ENCODE data around the gene AP1G2. TPM values are rescaled to one million over a fixed set of nuclear protein-coding genes. Genes with fewer than 3 reads are reported as not detected.
A peak's percentile ranks its signal among the peaks of the same experiment; 100 is the strongest.

Gene AP1G2
- total RNA-seq, 2 experiments from 2014 or later = 193 to 198 TPM

GRCh38 chr14:23568021-23568599 is 519 bp upstream of the AP1G2 start:
- CTCF ChIA-PET = interaction anchor here (1.0 kb wide), 1 partner anchor 9 kb away, joined by 6 read pairs; no protein-coding TSS in a partner anchor
- peak overlapping the region; percentile 96 for H3K27ac Mint-ChIP-seq
- ATAC-seq (ENCODE audit: poor library complexity) (no peak), DNase-seq (no peak)
- peaks cover 46% of the 10 kb centered on the region for H3K4me1 Mint-ChIP-seq (ENCODE audit: low read depth)
- POLR2A ChIA-PET = interaction anchor here (1.0 to 1.4 kb wide), 3 partner anchors 90 to 247 kb away, joined by 4 to 6 read pairs (median 5); partner anchors contain the start of genes NGDN and PABPN1
- TF ChIP-seq, protein P1, sequence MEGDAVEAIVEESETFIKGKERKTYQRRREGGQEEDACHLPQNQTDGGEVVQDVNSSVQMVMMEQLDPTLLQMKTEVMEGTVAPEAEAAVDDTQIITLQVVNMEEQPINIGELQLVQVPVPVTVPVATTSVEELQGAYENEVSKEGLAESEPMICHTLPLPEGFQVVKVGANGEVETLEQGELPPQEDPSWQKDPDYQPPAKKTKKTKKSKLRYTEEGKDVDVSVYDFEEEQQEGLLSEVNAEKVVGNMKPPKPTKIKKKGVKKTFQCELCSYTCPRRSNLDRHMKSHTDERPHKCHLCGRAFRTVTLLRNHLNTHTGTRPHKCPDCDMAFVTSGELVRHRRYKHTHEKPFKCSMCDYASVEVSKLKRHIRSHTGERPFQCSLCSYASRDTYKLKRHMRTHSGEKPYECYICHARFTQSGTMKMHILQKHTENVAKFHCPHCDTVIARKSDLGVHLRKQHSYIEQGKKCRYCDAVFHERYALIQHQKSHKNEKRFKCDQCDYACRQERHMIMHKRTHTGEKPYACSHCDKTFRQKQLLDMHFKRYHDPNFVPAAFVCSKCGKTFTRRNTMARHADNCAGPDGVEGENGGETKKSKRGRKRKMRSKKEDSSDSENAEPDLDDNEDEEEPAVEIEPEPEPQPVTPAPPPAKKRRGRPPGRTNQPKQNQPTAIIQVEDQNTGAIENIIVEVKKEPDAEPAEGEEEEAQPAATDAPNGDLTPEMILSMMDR (IDR thresholded peaks at IDR 0.05) = no peak
- H3K9me3 Mint-ChIP-seq = no peaks in the 10 kb centered on the region
- peaks cover 10% of the 10 kb centered on the region for H3K27me3 Mint-ChIP-seq
- peaks cover 40% of the 10 kb centered on the region for H3K4me1 ChIP-seq (ENCODE audit: insufficient read depth, low read length)
- peak overlapping the region; percentile 75 for H3K4me3 ChIP-seq (ENCODE audit: low read length)
- H3K9me3 ChIP-seq (ENCODE audit: control insufficient read depth in 1 of 2, insufficient read depth in 1 of 2, low read length in 2 of 2) = no peaks in the 10 kb centered on the region
- peak overlapping the region; percentile 99 for H3K4me3 Mint-ChIP-seq
- no peaks in the 10 kb centered on the region for H3K27me3 ChIP-seq (ENCODE audit: control insufficient read depth in 1 of 2, insufficient read depth in 2 of 2, low read length in 2 of 2)
- peak overlapping the region; percentile 75 to 79 for H3K27ac ChIP-seq (ENCODE audit: low read depth in 1 of 2, low read length in 2 of 2)
- H3K36me3 ChIP-seq (ENCODE audit: insufficient read depth, low read length) = peaks cover 31% of the 10 kb centered on the region
- peaks cover 37% of the 10 kb centered on the region for H3K36me3 Mint-ChIP-seq (ENCODE audit: low read depth)
- intact Hi-C loops (cut with DNase I, micrococcal nuclease) = loop anchor here in 1 of 2 experiments (5.0 to 10.0 kb wide), 3 partner anchors 473 to 874 kb away; partner anchors contain the start of genes ACIN1, C14orf119, DCAF11 and NRL

DNA sequence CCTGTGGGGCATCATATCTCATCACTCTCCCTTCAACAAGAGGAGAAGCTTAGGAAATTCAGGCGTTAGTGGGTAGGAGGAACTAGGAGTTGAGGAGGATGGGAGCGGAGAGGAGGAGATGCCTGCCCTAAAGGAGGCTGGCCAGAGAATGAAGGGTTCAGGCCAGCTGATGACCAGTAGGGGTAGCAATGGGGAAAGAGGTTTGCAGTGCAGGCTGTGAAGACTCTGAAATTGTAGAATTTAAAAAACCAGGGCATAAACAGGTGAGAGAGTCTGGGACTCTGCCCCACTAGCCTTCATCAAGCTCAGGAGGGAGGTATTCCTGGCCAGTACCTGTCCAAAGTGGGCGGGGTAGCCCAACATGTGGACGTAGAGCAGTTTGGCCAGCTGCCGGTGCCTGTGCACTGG is 809 bp downstream of the AP1G2 start:
- Histone ChIP-seq H3K27me3 (ENCODE audit: control insufficient read depth in 1 of 2, insufficient read depth in 2 of 2, low read length in 2 of 2) (no peaks in the 10 kb centered on the region), H3K9me3 (ENCODE audit: control insufficient read depth in 1 of 2, insufficient read depth in 1 of 2, low read length in 2 of 2) (no peaks in the 10 kb centered on the region), H3K27ac (ENCODE audit: low read depth in 1 of 2, low read length in 2 of 2) (peak overlapping the region; percentile 75 to 79), H3K36me3 (ENCODE audit: insufficient read depth, low read length) (peaks cover 44% of the 10 kb centered on the region), H3K4me3 (ENCODE audit: low read length) (peak overlapping the region; percentile 75), H3K4me1 (ENCODE audit: insufficient read depth, low read length) (peaks cover 40% of the 10 kb centered on the region)
- H3K9me3 Mint-ChIP-seq = no peaks in the 10 kb centered on the region
- H3K27me3 Mint-ChIP-seq = peaks cover under 1% of the 10 kb centered on the region
- peak overlapping the region; percentile 99 for H3K4me3 Mint-ChIP-seq
- ATAC-seq (ENCODE audit: poor library complexity) (no peak), DNase-seq (no peak)
- H3K27ac Mint-ChIP-seq = peak overlapping the region; percentile 96
- peaks cover 52% of the 10 kb centered on the region for H3K4me1 Mint-ChIP-seq (ENCODE audit: low read depth)
- POLR2A ChIA-PET = interaction anchor here (1.0 to 1.4 kb wide), 7 partner anchors 9 to 246 kb away, joined by 3 to 6 read pairs (median 4); partner anchors contain the start of genes NGDN, PABPN1, THTPA and ZFHX2
- peaks cover 46% of the 10 kb centered on the region for H3K36me3 Mint-ChIP-seq (ENCODE audit: low read depth)
- CTCF ChIA-PET = interaction anchor here (1.0 kb wide), 1 partner anchor 88 kb away, joined by 3 read pairs; no protein-coding TSS in a partner anchor
- intact Hi-C loops (cut with DNase I, micrococcal nuclease) = loop anchor here (1.0 to 10.0 kb wide), 4 partner anchors 11 to 876 kb away; partner anchors contain the start of genes ACIN1 (in 1 of the 2), C14orf119 (in 1 of the 2), DCAF11 (in 1 of the 2) and NRL (in 1 of the 2)
- TF ChIP-seq, protein P1 (IDR thresholded peaks at IDR 0.05) = no peak

- Histone ChIP-seq H3K9me3 (ENCODE audit: control insufficient read depth in 1 of 2, insufficient read depth in 1 of 2, low read length in 2 of 2) (no peaks in the 10 kb centered on the region), H3K4me3 (ENCODE audit: low read length) (peak overlapping the region; percentile 75), H3K36me3 (ENCODE audit: insufficient read depth, low read length) (peaks cover 49% of the 10 kb centered on the region), H3K27me3 (ENCODE audit: control insufficient read depth in 1 of 2, insufficient read depth in 2 of 2, low read length in 2 of 2) (no peaks in the 10 kb centered on the region), H3K27ac (ENCODE audit: low read depth in 1 of 2, low read length in 2 of 2) (no peak overlapping the region), H3K4me1 (ENCODE audit: insufficient read depth, low read length) (peaks cover 40% of the 10 kb centered on the region)
- TF ChIP-seq, protein P1 (IDR thresholded peaks at IDR 0.05) = no peak
- no peak for ATAC-seq (ENCODE audit: poor library complexity)
- ChIA-PET CTCF (interaction anchor here (1.0 kb wide), 1 partner anchor 87 kb away, joined by 3 read pairs; no protein-coding TSS in a partner anchor), POLR2A (interaction anchor here (1.0 to 1.4 kb wide), 5 partner anchors 9 to 245 kb away, joined by 3 to 6 read pairs (median 3); partner anchors contain the start of genes NGDN, PABPN1 and THTPA)
- Mint-ChIP-seq H3K36me3 (ENCODE audit: low read depth) (peaks cover 50% of the 10 kb centered on the region), H3K27ac (peak overlapping the region; percentile 96), H3K4me1 (ENCODE audit: low read depth) (peaks cover 52% of the 10 kb centered on the region), H3K4me3 (peak overlapping the region; percentile 99), H3K9me3 (no peaks in the 10 kb centered on the region), H3K27me3 (no peaks in the 10 kb centered on the region)
- no peak for DNase-seq
- intact Hi-C loops (cut with DNase I, micrococcal nuclease) = loop anchor here in 1 of 2 experiments (5.0 to 10.0 kb wide), 3 partner anchors 471 to 876 kb away; partner anchors contain the start of genes ACIN1, C14orf119, DCAF11 and NRL
Measured at GRCh38 chr14:23566112-23566777, 1.3 kb downstream of the AP1G2 start.

Measured in CD4-positive, alpha-beta T cell (primary cell).